ENCODE results near the gene CLIC3. TPM values are rescaled to one million over a fixed set of nuclear protein-coding genes. Genes with fewer than 3 reads are reported as not detected.
A peak's percentile ranks its signal among the peaks of the same experiment; 100 is the strongest.

The CLIC3 gene
- total RNA-seq, 1 experiment from 2014 or later: 6.2 TPM

DNA sequence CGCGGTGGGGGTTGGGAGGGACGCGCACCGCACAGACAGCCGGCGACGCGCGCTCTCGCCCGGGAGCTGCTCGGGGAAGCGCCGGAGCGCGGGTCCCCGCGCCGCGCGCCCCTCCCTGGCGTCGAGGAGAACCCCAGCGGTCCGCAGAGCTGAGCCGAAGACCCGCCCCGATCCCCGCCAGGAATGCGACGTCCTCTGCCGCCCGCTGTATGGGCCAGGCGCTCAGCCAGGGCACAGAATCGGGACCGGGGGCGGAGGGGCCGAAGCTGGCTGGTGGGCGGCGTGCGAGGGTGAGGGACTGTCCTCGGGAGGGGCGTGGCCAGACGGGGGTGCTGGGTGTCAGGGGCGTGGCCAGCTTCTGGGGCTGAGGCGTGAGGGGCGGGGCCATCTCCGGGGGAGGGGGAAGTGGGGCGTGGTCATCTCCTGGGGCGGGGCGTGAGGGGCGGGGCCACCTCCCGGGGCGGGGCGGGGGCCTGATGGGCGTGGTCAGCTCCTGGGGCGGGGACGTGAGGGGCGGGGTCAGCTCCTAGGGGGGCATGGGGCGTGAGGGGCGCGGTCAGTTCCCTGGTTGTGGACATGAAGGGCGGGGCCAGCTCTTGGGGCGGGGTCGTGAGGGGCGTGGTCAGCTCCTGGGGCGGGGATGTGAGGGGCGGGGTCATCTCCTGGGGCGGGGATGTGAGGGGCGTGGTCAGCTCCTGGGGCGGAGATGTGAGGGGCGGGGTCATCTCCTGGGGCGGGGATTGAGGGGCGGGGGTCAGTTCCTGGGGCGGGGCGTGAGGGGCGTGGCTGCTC is 18.1 kb downstream of the CLIC3 start:
- ChIA-PET POLR2A (interaction anchor here (0.6 kb wide), 1 partner anchor 87 kb away, joined by 4 read pairs; no protein-coding TSS in a partner anchor), CTCF (interaction anchor here (0.6 to 1.2 kb wide), 4 partner anchors 30 to 306 kb away, joined by 3 to 10 read pairs (median 4); no protein-coding TSS in a partner anchor)
- Histone ChIP-seq H3K4me3 (ENCODE audit: low read depth in 2 of 2, low read length in 2 of 2) (peak overlapping the region; percentile 51 to 54), H3K36me3 (ENCODE audit: control insufficient read depth, insufficient read depth, low read length) (no peaks in the 10 kb centered on the region), H3K27me3 (ENCODE audit: control insufficient read depth, insufficient read depth, low read length) (no peaks in the 10 kb centered on the region), H3K4me1 (ENCODE audit: control insufficient read depth, insufficient read depth, low read length) (no peaks in the 10 kb centered on the region), H3K9me3 (ENCODE audit: control insufficient read depth, insufficient read depth, low read depth, low read length) (no peaks in the 10 kb centered on the region), H3K27ac (ENCODE audit: low read length) (no peak overlapping the region)
- in situ Hi-C loops (cut with HindIII; ENCODE audit: low pct_unique_long_range_greater_than_20kb, low sequenced_read_pairs) (no loop called here), intact Hi-C loops (cut with micrococcal nuclease; ENCODE audit: unreplicated experiment) (no loop called here)
- DNase-seq (ENCODE audit: low read depth, low spot score): no peak
- TF ChIP-seq, protein P1, sequence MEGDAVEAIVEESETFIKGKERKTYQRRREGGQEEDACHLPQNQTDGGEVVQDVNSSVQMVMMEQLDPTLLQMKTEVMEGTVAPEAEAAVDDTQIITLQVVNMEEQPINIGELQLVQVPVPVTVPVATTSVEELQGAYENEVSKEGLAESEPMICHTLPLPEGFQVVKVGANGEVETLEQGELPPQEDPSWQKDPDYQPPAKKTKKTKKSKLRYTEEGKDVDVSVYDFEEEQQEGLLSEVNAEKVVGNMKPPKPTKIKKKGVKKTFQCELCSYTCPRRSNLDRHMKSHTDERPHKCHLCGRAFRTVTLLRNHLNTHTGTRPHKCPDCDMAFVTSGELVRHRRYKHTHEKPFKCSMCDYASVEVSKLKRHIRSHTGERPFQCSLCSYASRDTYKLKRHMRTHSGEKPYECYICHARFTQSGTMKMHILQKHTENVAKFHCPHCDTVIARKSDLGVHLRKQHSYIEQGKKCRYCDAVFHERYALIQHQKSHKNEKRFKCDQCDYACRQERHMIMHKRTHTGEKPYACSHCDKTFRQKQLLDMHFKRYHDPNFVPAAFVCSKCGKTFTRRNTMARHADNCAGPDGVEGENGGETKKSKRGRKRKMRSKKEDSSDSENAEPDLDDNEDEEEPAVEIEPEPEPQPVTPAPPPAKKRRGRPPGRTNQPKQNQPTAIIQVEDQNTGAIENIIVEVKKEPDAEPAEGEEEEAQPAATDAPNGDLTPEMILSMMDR (IDR thresholded peaks at IDR 0.05): no peak
- TF ChIP-seq TCF7L2 (IDR thresholded peaks at IDR 0.05; ENCODE audit: low read depth, low read length): no peak
- TF ChIP-seq POLR2AphosphoS5 (IDR thresholded peaks at IDR 0.05; ENCODE audit: low read depth, low read length): no peak
- TF ChIP-seq SIN3A (IDR thresholded peaks at IDR 0.05; ENCODE audit: borderline replicate concordance, insufficient read depth, low read depth, low read length): no peak
- TF ChIP-seq, protein P2, sequence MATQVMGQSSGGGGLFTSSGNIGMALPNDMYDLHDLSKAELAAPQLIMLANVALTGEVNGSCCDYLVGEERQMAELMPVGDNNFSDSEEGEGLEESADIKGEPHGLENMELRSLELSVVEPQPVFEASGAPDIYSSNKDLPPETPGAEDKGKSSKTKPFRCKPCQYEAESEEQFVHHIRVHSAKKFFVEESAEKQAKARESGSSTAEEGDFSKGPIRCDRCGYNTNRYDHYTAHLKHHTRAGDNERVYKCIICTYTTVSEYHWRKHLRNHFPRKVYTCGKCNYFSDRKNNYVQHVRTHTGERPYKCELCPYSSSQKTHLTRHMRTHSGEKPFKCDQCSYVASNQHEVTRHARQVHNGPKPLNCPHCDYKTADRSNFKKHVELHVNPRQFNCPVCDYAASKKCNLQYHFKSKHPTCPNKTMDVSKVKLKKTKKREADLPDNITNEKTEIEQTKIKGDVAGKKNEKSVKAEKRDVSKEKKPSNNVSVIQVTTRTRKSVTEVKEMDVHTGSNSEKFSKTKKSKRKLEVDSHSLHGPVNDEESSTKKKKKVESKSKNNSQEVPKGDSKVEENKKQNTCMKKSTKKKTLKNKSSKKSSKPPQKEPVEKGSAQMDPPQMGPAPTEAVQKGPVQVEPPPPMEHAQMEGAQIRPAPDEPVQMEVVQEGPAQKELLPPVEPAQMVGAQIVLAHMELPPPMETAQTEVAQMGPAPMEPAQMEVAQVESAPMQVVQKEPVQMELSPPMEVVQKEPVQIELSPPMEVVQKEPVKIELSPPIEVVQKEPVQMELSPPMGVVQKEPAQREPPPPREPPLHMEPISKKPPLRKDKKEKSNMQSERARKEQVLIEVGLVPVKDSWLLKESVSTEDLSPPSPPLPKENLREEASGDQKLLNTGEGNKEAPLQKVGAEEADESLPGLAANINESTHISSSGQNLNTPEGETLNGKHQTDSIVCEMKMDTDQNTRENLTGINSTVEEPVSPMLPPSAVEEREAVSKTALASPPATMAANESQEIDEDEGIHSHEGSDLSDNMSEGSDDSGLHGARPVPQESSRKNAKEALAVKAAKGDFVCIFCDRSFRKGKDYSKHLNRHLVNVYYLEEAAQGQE (IDR thresholded peaks at IDR 0.05; ENCODE audit: insufficient read depth in 1 of 2, low read depth in 2 of 2, low read length in 1 of 2): no peak
- no TSS peak for BruUV-seq (replicated peaks)
- ATAC-seq: peak; percentile 59

GRCh38 chr9:136977649-136978072 is 18.7 kb downstream of the CLIC3 start:
- BruUV-seq (replicated peaks): no TSS peak
- Histone ChIP-seq H3K9me3 (ENCODE audit: control insufficient read depth, insufficient read depth, low read depth, low read length) (no peaks in the 10 kb centered on the region), H3K4me1 (ENCODE audit: control insufficient read depth, insufficient read depth, low read length) (no peaks in the 10 kb centered on the region), H3K27me3 (ENCODE audit: control insufficient read depth, insufficient read depth, low read length) (no peaks in the 10 kb centered on the region), H3K36me3 (ENCODE audit: control insufficient read depth, insufficient read depth, low read length) (no peaks in the 10 kb centered on the region), H3K27ac (ENCODE audit: low read length) (no peak overlapping the region), H3K4me3 (ENCODE audit: low read depth in 2 of 2, low read length in 2 of 2) (peak overlapping the region; percentile 51 to 54)
- ATAC-seq: peak; percentile 70
- intact Hi-C loops (cut with micrococcal nuclease; ENCODE audit: unreplicated experiment) (no loop called here), in situ Hi-C loops (cut with HindIII; ENCODE audit: low pct_unique_long_range_greater_than_20kb, low sequenced_read_pairs) (no loop called here)
- CTCF ChIA-PET: interaction anchor here (0.6 to 1.2 kb wide), 2 partner anchors 29 to 184 kb away, joined by 3 read pairs; no protein-coding TSS in a partner anchor
- POLR2A ChIA-PET: no interaction called here
- no peak for TF ChIP-seq SIN3A (IDR thresholded peaks at IDR 0.05; ENCODE audit: borderline replicate concordance, insufficient read depth, low read depth, low read length)
- TF ChIP-seq POLR2AphosphoS5 (IDR thresholded peaks at IDR 0.05; ENCODE audit: low read depth, low read length): no peak
- TF ChIP-seq, protein P2 (IDR thresholded peaks at IDR 0.05; ENCODE audit: insufficient read depth in 1 of 2, low read depth in 2 of 2, low read length in 1 of 2): no peak
- TF ChIP-seq, protein P1 (IDR thresholded peaks at IDR 0.05): no peak
- TF ChIP-seq TCF7L2 (IDR thresholded peaks at IDR 0.05; ENCODE audit: low read depth, low read length): no peak
- no peak for DNase-seq (ENCODE audit: low read depth, low spot score)
